ENCODE measurements around the gene RRAGD.

RRAGD gene

DNA sequence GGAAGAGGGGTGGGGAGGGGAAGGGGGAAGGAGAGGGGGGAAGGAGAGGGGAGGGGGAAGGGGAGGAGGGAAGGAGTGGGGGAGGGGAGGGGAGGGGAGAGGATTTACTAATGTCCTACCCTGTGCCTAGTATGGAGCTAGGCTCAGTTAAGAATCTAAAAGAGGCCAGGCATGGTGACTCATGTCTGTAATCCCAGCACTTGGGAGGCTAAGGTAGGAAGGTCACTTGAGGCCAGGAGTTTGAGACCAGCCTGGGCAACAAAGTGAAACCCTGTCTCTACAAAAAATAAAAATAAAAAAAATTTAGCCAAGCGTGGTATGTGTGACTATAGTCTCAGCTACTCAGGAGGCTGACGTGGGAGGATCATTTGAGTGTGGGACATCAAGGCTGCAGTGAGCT, 72.5 kb downstream of the RRAGD start:
- no peak for TF ChIP-seq CTCF (IDR thresholded peaks at IDR 0.05; ENCODE audit: low read depth, low read length, missing control alignments)
- no peak for DNase-seq (ENCODE audit: extremely low read depth, low read depth)
- no peak overlapping the region for H3K4me3 ChIP-seq (replicated peaks; ENCODE audit: low read depth, low read length)

- no peak overlapping the region for H3K4me3 ChIP-seq (replicated peaks; ENCODE audit: low read depth, low read length)
- TF ChIP-seq CTCF (IDR thresholded peaks at IDR 0.05; ENCODE audit: low read depth, low read length, missing control alignments): no peak
- DNase-seq (ENCODE audit: extremely low read depth, low read depth): no peak
Measured at GRCh38 chr6:89335164-89335563, 76.9 kb downstream of the RRAGD start.

GRCh38 chr6:89330910-89331309, 81.2 kb downstream of the RRAGD start:
- no peak for TF ChIP-seq CTCF (IDR thresholded peaks at IDR 0.05; ENCODE audit: low read depth, low read length, missing control alignments)

DNA sequence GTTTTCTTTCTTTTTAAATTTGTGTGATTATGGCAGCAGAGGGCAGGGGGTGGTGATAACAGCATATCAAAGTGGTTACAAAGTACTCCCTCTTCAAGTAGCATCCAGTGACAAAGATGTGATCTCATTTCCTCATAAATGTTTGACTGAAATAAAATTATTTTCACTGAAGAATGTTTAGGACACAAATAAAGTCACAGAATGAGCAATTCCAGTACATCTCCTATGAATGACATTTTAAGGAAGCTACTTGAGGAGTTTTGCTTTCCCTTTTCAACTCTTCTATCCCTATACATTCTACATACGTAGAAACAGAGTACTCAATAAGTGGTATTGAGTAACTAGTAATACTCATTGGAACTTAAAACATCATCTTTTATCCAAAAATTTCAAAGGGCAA, 83.1 kb downstream of the RRAGD start:
- no peak for DNase-seq (ENCODE audit: extremely low read depth, low read depth)
- no peak for TF ChIP-seq CTCF (IDR thresholded peaks at IDR 0.05; ENCODE audit: low read depth, low read length, missing control alignments)
- H3K4me3 ChIP-seq (replicated peaks; ENCODE audit: low read depth, low read length): no peak overlapping the region

More at GRCh38 chr6:89330910-89331309, 81.2 kb downstream of the RRAGD start:
- no peak overlapping the region for H3K4me3 ChIP-seq (replicated peaks; ENCODE audit: low read depth, low read length)
- no peak for DNase-seq (ENCODE audit: extremely low read depth, low read depth)

DNA sequence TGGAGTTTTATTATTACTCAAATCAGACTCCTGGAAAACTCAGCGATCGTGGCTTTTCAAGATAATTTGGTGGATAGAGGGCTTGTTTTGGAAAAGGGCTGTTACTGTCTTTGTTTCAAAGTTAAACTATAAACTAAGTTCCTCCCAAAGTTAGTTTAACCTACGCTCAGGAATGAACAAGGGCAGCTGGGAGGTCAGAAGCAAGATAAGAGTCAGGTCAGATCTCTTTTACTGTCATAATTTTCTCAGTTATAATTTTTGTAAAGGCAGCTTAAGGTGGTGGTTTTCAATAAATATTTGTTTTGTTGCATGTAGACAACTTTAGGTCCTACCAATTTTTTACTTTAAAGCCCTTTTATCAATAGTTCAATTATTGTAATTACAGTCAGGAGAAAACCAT, 87.8 kb downstream of the RRAGD start:
- H3K4me3 ChIP-seq (replicated peaks; ENCODE audit: low read depth, low read length): no peak overlapping the region
- DNase-seq (ENCODE audit: extremely low read depth, low read depth): no peak
- TF ChIP-seq CTCF (IDR thresholded peaks at IDR 0.05; ENCODE audit: low read depth, low read length, missing control alignments): no peak

- TF ChIP-seq CTCF (IDR thresholded peaks at IDR 0.05; ENCODE audit: low read depth, low read length, missing control alignments): no peak
- H3K4me3 ChIP-seq (replicated peaks; ENCODE audit: low read depth, low read length): no peak overlapping the region
- no peak for DNase-seq (ENCODE audit: extremely low read depth, low read depth)
Measured at GRCh38 chr6:89323511-89323971, 88.5 kb downstream of the RRAGD start.

Measured in HFF-Myc (cell line).